Psoas muscle (tissue), 8 donors: Measurements from ENCODE around the gene MYOD1. TPM values are rescaled to one million over a fixed set of nuclear protein-coding genes. Genes with fewer than 3 reads are reported as not detected.

Experiments used
- ATAC-seq, 4 donors: fragments of 200-7000 bp; cut with Tn5 transposase; one replicate each; pipeline ENCODE4 v1.9.1; 2020; ENCODE audit warnings: moderate library complexity in 3 of 4, mild to moderate bottlenecking in 2 of 4
- DNase-seq, 2 donors: peaks; one replicate each; pipeline ENCODE4 v3.0.0-alpha.2; 2020
- H3K27ac ChIP-seq: fragments of 200-600 bp; one replicate; pipeline ENCODE4 v1.8.0; 2022
- H3K27me3 ChIP-seq, 3 donors: fragments of 200-600 bp in 1 of 3; one replicate each; pipeline versions ENCODE4 v1.6.1 to v1.8.0; 2013 to 2022; ENCODE audit warnings: low read length in 2 of 3, mild to moderate bottlenecking in 2 of 3, moderate library complexity in 1 of 3; ENCODE audit not compliant: insufficient read depth in 3 of 3
- H3K36me3 ChIP-seq, 2 donors: fragments of 200-600 bp in 1 of 2; one replicate each; pipeline versions ENCODE4 v1.6.1 to v1.8.0; 2013 to 2022; ENCODE audit warnings: low read depth in 1 of 2, mild to moderate bottlenecking in 1 of 2, moderate library complexity in 1 of 2; ENCODE audit not compliant: insufficient read depth in 1 of 2
- H3K4me1 ChIP-seq: fragments of 200-600 bp; one replicate; pipeline ENCODE4 v1.8.0; 2022
- H3K4me3 ChIP-seq: fragments of 200-600 bp; one replicate; pipeline ENCODE4 v1.8.0; 2022; ENCODE audit warnings: mild to moderate bottlenecking
- H3K9me3 ChIP-seq: fragments of 200-600 bp; one replicate; pipeline ENCODE4 v1.8.0; 2022
- CTCF ChIP-seq: fragments of 200-600 bp; IDR thresholded peaks from one replicate; pipeline ENCODE4 v1.8.0; 2022; ENCODE audit warnings: antibody characterized with exemption
- WGBS, 3 donors: extraction: QIAGEN DNeasy Blood & Tissue Kit; methylation state at CpG; one replicate each; pipeline versions ENCODE4 v1.1.6 to v1.1.7; 2013; 5-methylcytosine and 5-hydroxymethylcytosine counted together
- intact Hi-C, 2 donors: fragments of 100-400 bp; cut with DNase I; formaldehyde crosslinking; loops; one replicate each; pipeline versions ENCODE4 v1.11.0 to v1.14.2; 2022
- polyA plus RNA-seq, 3 donors: library from polyadenylated mRNA; stranded (reverse); fragments of 200-250 nt; gene quantifications; one replicate each; pipeline ENCODE4 v1.2.3, GENCODE V29; 2013
- total RNA-seq, 4 donors: library from RNA; stranded (reverse); fragmentation: NEBNext Ultra II Directional in 2 of 4; extraction: Animal tissue kit (Norgen Biotek cat#: 25700) in 2 of 4; gene quantifications; one replicate each; pipeline versions ENCODE4 v1.2.1 to v1.2.4, GENCODE V29; 2021 to 2023
- donor health status: healthy with polysubstance abuse.
- donor health status: DM: no; HTN: no; CAD: no; lungs with moderate emphysema.
- donor health status: Bipolar disorder and iron deficiency.
- donor health status: healthy.
- donor health status: DM: yes; HTN: yes; CAD: no.
- donor health status: DM: no; HTN: no; CAD: no.
- donor health status: DM: no; HTN: no; CAD: no.
- donor health status: DM: yes; HTN: yes; CAD: no.

Gene MYOD1
- total and polyA plus RNA-seq, 7 donors = 5.0 to 95.7 (median 56.2) TPM

DNA sequence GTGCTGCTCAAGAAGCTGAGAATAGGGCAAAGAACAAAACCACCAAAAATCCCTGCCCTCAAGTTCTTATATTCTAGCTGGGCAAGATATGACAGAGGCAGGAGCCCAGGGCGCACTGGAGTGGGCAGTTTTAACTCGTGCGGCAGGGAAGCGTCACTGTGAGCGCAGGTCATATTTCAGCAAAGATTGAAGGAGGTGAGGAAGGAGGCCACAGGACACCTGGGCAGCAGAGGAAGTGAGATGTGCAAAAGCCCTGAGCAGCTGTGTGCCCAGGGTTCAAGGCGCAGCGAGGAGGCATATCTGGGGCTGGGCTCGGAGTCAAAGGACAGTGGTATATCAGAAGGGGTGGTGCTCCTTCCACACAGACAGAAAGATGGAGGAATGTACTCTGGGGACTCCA is 28.7 kb downstream of the MYOD1 start:
- WGBS, 3 donors = 83 to 94% (median 86%) methylated on average over 8 of the region's 8 CpGs
- Histone ChIP-seq H3K27me3 (no peaks in the 10 kb centered on the region), H3K27ac (no peak overlapping the region), H3K9me3 (no peaks in the 10 kb centered on the region), H3K36me3 (no peaks in the 10 kb centered on the region), H3K4me3 (no peak overlapping the region), H3K4me1 (peaks cover 37% of the 10 kb centered on the region)
- no peak for TF ChIP-seq CTCF
- ATAC-seq (no peak), DNase-seq (peak in 1 of 2 donors; percentile 21)
- intact Hi-C loops = no loop called here

- peak in 1 of 2 donors; percentile 50 for DNase-seq
Measured at GRCh38 chr11:17748761-17749721, 29.7 kb downstream of the MYOD1 start.

GRCh38 chr11:17750013-17750800 is 30.8 kb downstream of the MYOD1 start:
- no peaks in the 10 kb centered on the region for H3K9me3 ChIP-seq
- DNase-seq = peak in 1 of 2 donors; percentile 43
- ATAC-seq = peak in 3 of 4 donors; percentile 41 to 45 (median 44)
- intact Hi-C loops = loop anchor here in 1 of 2 donors (5.0 kb wide), 1 partner anchor 47 kb away; no protein-coding TSS in a partner anchor
- TF ChIP-seq CTCF = no peak
- no peaks in the 10 kb centered on the region for H3K36me3 ChIP-seq
- H3K27me3 ChIP-seq = no peaks in the 10 kb centered on the region
- no peak overlapping the region for H3K4me3 ChIP-seq
- 29 to 38% (median 30%) methylated on average over 13 of the region's 13 CpGs for WGBS, 3 donors
- H3K27ac ChIP-seq = peak overlapping the region; percentile 66
- peaks cover 40% of the 10 kb centered on the region for H3K4me1 ChIP-seq

More at GRCh38 chr11:17748761-17749721, 29.7 kb downstream of the MYOD1 start:
- no peaks in the 10 kb centered on the region for H3K36me3 ChIP-seq
- no peak for ATAC-seq
- TF ChIP-seq CTCF = no peak
- H3K27ac ChIP-seq = peak overlapping the region; percentile 66
- whole genome bisulfite sequencing, 3 donors = 85 to 89% (median 86%) methylated on average over 19 of the region's 19 CpGs
- intact Hi-C loops = no loop called here
- H3K27me3 ChIP-seq = no peaks in the 10 kb centered on the region
- no peak overlapping the region for H3K4me3 ChIP-seq
- H3K9me3 ChIP-seq = no peaks in the 10 kb centered on the region
- peaks cover 40% of the 10 kb centered on the region for H3K4me1 ChIP-seq

- 50 to 71% (median 67%) methylated on average over 2 of the region's 2 CpGs for WGBS, 3 donors
- Histone ChIP-seq H3K27me3 (no peaks in the 10 kb centered on the region), H3K27ac (no peak overlapping the region), H3K36me3 (no peaks in the 10 kb centered on the region), H3K4me3 (no peak overlapping the region), H3K4me1 (peaks cover 40% of the 10 kb centered on the region), H3K9me3 (no peaks in the 10 kb centered on the region)
- intact Hi-C loops = loop anchor here in 1 of 2 donors (5.0 kb wide), 1 partner anchor 47 kb away; no protein-coding TSS in a partner anchor
- no peak for TF ChIP-seq CTCF
- DNase-seq (no peak), ATAC-seq (no peak)
Measured at GRCh38 chr11:17750801-17751165, 31.4 kb downstream of the MYOD1 start.
